ENCODE measurements around the gene TSTD1. TPM values are rescaled to one million over a fixed set of nuclear protein-coding genes. Genes with fewer than 3 reads are reported as not detected.

The TSTD1 gene
- polyA plus RNA-seq, 3 donors = 9.9 to 20.3 (median 11.8) TPM

- no peaks in the 10 kb centered on the region for H3K27me3 Mint-ChIP-seq (ENCODE audit: low read depth in 3 of 3)
- H2AFZ ChIP-seq (ENCODE audit: insufficient read depth, low read depth, low read length, poor library complexity, severe bottlenecking) = peak overlapping the region; percentile 61
- peak overlapping the region; percentile 88 to 99 for H3K27ac ChIP-seq (ENCODE audit: low read depth in 1 of 2, low read length in 2 of 2)
- peak overlapping the region; percentile 84 for H3K9ac ChIP-seq (ENCODE audit: insufficient read depth, low read length, poor library complexity, severe bottlenecking)
- peak overlapping the region; percentile 81 to 96 (median 95) for H3K4me3 ChIP-seq (replicated peaks in 1 of 3; ENCODE audit: low read depth in 2 of 3, low read length in 3 of 3)
- peak overlapping the region; percentile 99 to 100 (median 100) for H3K27ac Mint-ChIP-seq
- DNase-seq = peak; percentile 78 to 91 (median 88)
- H3K27me3 ChIP-seq (ENCODE audit: control insufficient read depth in 2 of 2, insufficient read depth in 2 of 2, low read length in 2 of 2) = no peaks in the 10 kb centered on the region
- H4K20me1 ChIP-seq (ENCODE audit: insufficient read depth, low read length) = peaks cover 45% of the 10 kb centered on the region
- H3K4me3 Mint-ChIP-seq = peak overlapping the region; percentile 99
- peaks cover 64% of the 10 kb centered on the region for H3K79me2 ChIP-seq (ENCODE audit: insufficient read depth, low read length)
- H3K36me3 Mint-ChIP-seq = peaks cover 60 to 73% of the 10 kb centered on the region in 2 donors
- TF ChIP-seq, protein P1, sequence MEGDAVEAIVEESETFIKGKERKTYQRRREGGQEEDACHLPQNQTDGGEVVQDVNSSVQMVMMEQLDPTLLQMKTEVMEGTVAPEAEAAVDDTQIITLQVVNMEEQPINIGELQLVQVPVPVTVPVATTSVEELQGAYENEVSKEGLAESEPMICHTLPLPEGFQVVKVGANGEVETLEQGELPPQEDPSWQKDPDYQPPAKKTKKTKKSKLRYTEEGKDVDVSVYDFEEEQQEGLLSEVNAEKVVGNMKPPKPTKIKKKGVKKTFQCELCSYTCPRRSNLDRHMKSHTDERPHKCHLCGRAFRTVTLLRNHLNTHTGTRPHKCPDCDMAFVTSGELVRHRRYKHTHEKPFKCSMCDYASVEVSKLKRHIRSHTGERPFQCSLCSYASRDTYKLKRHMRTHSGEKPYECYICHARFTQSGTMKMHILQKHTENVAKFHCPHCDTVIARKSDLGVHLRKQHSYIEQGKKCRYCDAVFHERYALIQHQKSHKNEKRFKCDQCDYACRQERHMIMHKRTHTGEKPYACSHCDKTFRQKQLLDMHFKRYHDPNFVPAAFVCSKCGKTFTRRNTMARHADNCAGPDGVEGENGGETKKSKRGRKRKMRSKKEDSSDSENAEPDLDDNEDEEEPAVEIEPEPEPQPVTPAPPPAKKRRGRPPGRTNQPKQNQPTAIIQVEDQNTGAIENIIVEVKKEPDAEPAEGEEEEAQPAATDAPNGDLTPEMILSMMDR (IDR thresholded peaks at IDR 0.05) = no peak
- no peaks in the 10 kb centered on the region for H3K9me3 ChIP-seq (replicated peaks in 1 of 2; ENCODE audit: control insufficient read depth in 1 of 2, insufficient read depth in 1 of 2, low read length in 2 of 2)
- H3K4me2 ChIP-seq (replicated peaks; ENCODE audit: extremely low read depth, low read length, poor library complexity, severe bottlenecking) = peak overlapping the region; percentile 96
- peaks cover 57 to 65% of the 10 kb centered on the region in 2 donors for H3K36me3 ChIP-seq (replicated peaks in 1 of 2; ENCODE audit: control insufficient read depth in 1 of 2, insufficient read depth in 2 of 2, low read length in 2 of 2)
- H3K4me1 Mint-ChIP-seq = peaks cover 71% of the 10 kb centered on the region
- intact Hi-C loops (cut with micrococcal nuclease) = loop anchor here (1.0 to 5.0 kb wide), 3 partner anchors 20 to 91 kb away; partner anchors contain the start of gene ARHGAP30 (in 1 of the 2)
- no peaks in the 10 kb centered on the region for H3K9me3 Mint-ChIP-seq
- peaks cover 50 to 70% of the 10 kb centered on the region in 2 donors for H3K4me1 ChIP-seq (ENCODE audit: control insufficient read depth in 1 of 2, insufficient read depth in 2 of 2, low read length in 2 of 2)
- no CpG with 5 or more reads among the region's 2 CpGs for WGBS (ENCODE audit: insufficient coverage)
Observed at GRCh38 chr1:161046605-161047228, 8.0 kb upstream of the TSTD1 start.

DNA sequence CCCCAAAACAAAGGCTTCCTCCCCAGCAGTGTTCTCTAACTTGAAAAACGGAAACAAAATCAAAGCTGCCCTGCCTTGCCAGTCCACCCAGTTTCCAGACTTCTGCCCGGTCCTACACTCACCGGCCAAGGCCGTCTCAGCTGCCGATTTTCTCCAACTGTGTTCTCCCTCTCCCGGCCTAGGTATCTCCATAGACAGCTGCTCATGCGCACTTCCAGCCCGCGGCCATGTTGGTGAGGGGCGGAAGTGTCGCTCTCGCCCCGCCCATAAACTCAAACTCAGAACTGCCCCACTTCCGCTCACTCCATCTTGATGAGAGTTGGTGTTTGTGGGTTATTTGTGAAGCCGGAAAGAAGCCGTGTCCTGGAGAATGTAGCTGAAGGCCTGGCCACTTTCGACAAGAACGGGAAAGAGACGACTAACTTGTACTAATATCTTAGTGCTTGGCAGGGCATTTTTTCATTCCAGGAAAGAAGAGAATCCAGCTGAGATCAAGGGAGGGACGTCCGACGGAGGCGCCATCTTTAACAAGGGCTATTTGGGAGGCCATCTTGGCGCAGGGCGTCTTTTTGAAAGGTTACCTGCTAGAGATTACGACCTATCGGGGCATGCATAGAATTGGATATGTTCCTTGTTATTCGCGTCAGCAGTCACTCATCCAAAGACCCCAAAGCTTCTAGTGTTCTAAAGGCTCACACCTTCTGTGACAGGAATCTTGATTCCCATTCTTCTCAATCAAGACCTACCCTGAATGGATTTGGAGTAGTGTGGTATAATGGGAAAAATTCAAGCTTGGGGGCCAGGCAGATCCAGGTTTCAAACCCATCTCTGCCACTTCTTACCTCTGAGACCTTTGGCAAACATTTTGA is 7.2 kb upstream of the TSTD1 start, which contains the start of gene USF1:
Gene USF1, minus strand, starts transcription at position 242 of the 869 bp plus-strand sequence. CDS start 2,702 bp downstream, outside the sequence.
- peaks cover 45% of the 10 kb centered on the region for H4K20me1 ChIP-seq (ENCODE audit: insufficient read depth, low read length)
- intact Hi-C loops (cut with micrococcal nuclease) = loop anchor here in 1 of 2 donors (2.0 to 5.0 kb wide), 2 partner anchors 23 to 91 kb away; partner anchors contain the start of gene ARHGAP30
- WGBS (ENCODE audit: insufficient coverage) = 4% methylated on average over 7 of the region's 29 CpGs

More for the DNA sequence above, 7.2 kb upstream of the TSTD1 start, which contains the start of gene USF1:
- TF ChIP-seq, protein P1 (IDR thresholded peaks at IDR 0.05) = no peak
- Histone ChIP-seq H3K4me1 (ENCODE audit: control insufficient read depth in 1 of 2, insufficient read depth in 2 of 2, low read length in 2 of 2) (peaks cover 50 to 63% of the 10 kb centered on the region in 2 donors), H3K9me3 (replicated peaks in 1 of 2; ENCODE audit: control insufficient read depth in 1 of 2, insufficient read depth in 1 of 2, low read length in 2 of 2) (no peaks in the 10 kb centered on the region), H3K79me2 (ENCODE audit: insufficient read depth, low read length) (peaks cover 57% of the 10 kb centered on the region), H3K27ac (ENCODE audit: low read depth in 1 of 2, low read length in 2 of 2) (peak within 1 kb of the TSS; percentile 88 to 99), H3K36me3 (replicated peaks in 1 of 2; ENCODE audit: control insufficient read depth in 1 of 2, insufficient read depth in 2 of 2, low read length in 2 of 2) (peaks cover 57 to 65% of the 10 kb centered on the region in 2 donors), H3K9ac (ENCODE audit: insufficient read depth, low read length, poor library complexity, severe bottlenecking) (peak within 1 kb of the TSS; percentile 84), H3K4me3 (replicated peaks in 1 of 3; ENCODE audit: low read depth in 2 of 3, low read length in 3 of 3) (peak within 1 kb of the TSS; percentile 81 to 96 (median 95)), H2AFZ (ENCODE audit: insufficient read depth, low read depth, low read length, poor library complexity, severe bottlenecking) (peak within 1 kb of the TSS; percentile 61), H3K4me2 (replicated peaks; ENCODE audit: extremely low read depth, low read length, poor library complexity, severe bottlenecking) (peak within 1 kb of the TSS; percentile 96), H3K27me3 (ENCODE audit: control insufficient read depth in 2 of 2, insufficient read depth in 2 of 2, low read length in 2 of 2) (no peaks in the 10 kb centered on the region)
- H3K27me3 Mint-ChIP-seq (ENCODE audit: low read depth in 3 of 3) = no peaks in the 10 kb centered on the region
- peaks cover 61 to 73% of the 10 kb centered on the region in 2 donors for H3K36me3 Mint-ChIP-seq
- peak within 1 kb of the TSS; percentile 99 to 100 (median 100) for H3K27ac Mint-ChIP-seq
- H3K4me3 Mint-ChIP-seq = peak within 1 kb of the TSS; percentile 99
- H3K4me1 Mint-ChIP-seq = peaks cover 71% of the 10 kb centered on the region
- DNase-seq = peak; percentile 95 to 96 (median 96)
- H3K9me3 Mint-ChIP-seq = no peaks in the 10 kb centered on the region

All from CD14-positive monocyte (primary cell).